GM21529 (cell line): ENCODE data around the gene CDHR2.
A peak's percentile ranks its signal among the peaks of the same experiment; 100 is the strongest.

ENCODE experiments used
- ATAC-seq: cut with Tn5 transposase; IDR thresholded peaks from one replicate; pipeline ENCODE4 v1.9.1; 2021; ENCODE audit not compliant: unreplicated experiment

CDHR2 gene

GRCh38 chr5:176619203-176619568 is 70.0 kb downstream of the CDHR2 start:
- ATAC-seq = peak; percentile 67

DNA sequence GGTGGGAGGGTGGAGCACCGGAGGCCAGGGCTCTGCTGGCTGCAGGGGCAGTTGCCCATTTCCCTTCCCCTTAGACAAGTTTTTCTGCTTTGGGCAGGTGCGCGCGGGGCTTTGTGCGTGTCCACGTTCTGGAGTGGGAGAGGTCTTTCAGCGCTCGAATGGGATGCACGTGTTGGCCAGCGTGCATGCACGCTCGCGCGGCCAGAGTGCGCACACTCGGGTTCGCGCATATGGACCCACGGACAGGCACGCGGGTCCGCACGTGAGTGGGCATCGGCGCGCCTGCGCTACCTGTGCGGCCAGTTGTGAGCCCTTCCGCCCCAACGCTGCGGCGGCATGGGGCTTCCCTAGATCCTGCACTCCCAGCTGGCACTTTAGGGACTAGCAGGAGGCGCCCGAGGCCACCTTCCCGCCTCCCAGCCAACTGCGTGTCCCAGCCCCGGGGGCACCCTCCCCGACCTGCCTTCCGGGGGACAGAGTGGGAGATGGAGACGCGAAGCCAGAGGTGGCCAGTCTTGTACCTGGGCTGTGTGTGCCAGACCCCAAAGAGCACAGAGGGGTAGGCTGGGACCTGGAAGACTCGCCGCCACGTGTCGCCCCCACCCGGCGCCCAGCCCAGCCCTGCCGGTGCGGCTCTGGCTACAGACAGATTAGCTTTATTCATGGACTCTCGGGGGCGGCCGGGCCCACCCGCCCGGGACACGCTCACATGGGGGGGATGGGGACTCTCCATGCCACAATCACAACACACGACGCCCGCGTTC is 70.6 kb downstream of the CDHR2 start:
- no peak for ATAC-seq

GRCh38 chr5:176620333-176620981 is 71.3 kb downstream of the CDHR2 start:
- ATAC-seq = no peak

- no peak for ATAC-seq
These were observed 72.5 kb downstream of the CDHR2 start for GRCh38 chr5:176621661-176622079.

GRCh38 chr5:176624142-176624541 is 75.0 kb downstream of the CDHR2 start:
- no peak for ATAC-seq

- no peak for ATAC-seq
These were observed 75.8 kb downstream of the CDHR2 start for GRCh38 chr5:176624938-176625337.

DNA sequence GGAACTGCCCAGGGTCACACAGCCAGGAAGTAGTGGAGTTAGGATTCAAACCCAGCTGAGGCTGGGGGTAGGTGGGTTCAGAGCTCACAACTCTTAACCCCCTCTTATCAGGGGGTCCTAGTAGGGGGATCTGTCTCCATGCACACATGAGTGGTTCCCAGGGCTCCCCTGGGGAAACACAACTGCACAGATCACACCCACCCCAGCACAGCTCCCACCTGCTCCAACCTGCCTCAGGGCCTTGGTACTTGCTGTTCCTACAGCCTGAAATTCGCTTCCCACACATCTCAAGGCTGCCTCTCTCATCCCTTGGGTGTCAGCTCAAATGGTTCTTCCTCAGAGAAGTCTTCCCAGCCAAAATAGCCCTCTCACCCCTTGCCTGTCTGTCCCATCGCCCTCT is 76.4 kb downstream of the CDHR2 start:
- ATAC-seq = no peak

DNA sequence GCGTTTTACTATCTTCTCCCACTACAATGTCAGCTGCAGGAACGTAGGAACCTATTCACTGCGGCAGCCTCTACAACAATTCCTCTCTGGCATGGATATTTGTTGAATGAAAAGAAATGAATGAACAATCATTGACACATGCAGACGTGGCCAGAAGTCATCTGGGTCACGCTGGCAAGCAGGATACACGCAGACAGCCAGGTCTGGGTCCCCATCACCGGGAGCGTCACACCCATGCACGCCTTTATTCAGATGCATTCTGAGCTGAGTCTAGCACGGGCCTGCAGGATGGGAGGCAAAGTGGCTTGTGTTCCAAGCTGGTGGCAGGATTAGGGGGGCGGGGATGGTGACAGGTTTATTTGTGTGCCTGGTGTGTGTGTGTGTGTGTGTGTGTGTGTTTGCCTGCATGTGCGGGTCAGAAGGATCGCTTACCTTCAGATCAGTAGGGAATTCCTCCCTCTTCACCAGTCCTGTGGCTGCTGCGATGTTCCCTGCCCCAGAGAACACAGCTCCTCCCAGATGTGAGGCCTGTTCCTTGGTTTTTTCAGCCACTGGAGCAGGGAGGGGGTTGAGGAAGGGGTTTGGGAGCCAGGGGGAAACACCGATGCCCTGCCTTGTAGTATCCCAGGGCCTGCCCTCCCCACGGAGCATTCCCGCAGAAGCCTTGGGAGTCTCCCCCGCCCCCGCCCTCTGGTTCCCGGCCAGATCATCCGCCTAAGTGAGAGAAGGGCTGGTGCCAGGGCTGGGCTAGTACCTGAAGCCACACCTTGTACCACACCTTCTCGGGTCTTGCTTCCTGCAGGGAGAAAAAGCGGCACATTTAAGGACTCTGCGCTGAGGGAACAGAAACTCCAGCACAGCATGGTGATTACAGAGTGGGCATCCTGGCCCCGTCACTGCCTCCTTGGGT is 77.1 kb downstream of the CDHR2 start:
- ATAC-seq = no peak

DNA sequence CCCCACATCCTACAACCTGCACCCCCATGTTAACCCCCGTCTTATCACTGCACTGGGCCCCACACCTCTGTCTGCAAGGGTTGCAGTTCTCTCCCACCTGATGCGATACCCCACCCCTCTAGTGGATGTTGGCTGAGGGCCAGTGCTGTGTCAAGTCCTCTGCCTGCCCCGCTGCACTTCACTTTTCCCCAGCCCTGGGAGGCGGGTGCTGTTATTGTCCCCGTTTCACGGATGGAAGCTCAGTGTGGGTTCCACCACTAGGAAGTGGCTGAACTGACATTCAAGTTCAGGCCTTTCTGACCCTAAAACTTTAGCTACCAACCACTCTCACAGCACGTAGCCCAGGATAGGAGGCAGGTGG is 77.7 kb downstream of the CDHR2 start:
- no peak for ATAC-seq

- no peak for ATAC-seq
These were observed 78.4 kb downstream of the CDHR2 start for GRCh38 chr5:176627582-176627981.

- ATAC-seq = no peak
These were observed 79.5 kb downstream of the CDHR2 start for GRCh38 chr5:176628406-176629228.

GRCh38 chr5:176629317-176629852 is 80.2 kb downstream of the CDHR2 start:
- no peak for ATAC-seq

DNA sequence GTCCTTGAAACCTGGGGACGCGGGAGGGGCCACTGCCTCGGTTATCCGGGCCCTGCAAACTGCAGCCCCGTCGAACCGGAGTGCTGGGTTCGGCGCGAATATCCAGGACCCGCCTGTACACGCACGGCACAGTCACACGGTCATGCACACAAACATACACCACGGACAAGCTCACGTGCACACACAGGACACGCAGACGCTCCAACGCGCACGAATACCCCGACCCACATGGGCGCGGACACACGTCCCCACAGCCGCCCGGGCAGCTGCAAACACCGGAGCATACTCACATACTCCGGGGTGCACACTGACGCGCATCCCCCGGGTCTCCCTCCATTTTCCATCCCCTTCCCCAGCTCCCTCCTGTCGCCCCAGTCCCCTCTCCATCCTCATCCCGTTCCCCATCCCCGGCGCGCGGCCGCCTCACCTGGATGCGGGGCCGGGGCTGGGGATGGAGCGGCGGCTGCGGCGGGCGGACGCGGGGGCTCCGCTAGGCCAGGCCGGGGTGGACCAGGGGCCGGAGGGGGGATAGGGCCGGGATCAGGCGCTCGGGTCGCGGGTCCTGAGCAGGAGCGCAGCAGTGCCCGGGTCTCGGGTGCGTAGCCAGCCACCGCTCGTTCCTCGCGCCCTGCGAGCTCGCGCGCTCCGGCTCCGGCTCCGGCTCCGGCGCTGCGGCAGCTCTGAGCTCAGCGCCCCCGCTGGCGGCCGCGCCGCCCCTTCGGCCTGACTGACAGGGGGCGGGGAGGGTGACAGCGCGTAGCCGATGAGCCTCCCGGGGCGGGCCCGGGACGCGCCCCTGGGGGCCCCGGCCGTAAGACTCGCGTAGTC is 80.9 kb downstream of the CDHR2 start, which contains the start of the genes EIF4E1B and SNCB:
EIF4E1B (plus strand) TSS at position 823 of the 828 bp plus-strand sequence. CDS start 12,113 bp downstream, outside the sequence.
SNCB (minus strand) TSS at position 682 of the 828 bp plus-strand sequence. CDS start 880 bp downstream, outside the sequence.
- ATAC-seq = peak; percentile 75

DNA sequence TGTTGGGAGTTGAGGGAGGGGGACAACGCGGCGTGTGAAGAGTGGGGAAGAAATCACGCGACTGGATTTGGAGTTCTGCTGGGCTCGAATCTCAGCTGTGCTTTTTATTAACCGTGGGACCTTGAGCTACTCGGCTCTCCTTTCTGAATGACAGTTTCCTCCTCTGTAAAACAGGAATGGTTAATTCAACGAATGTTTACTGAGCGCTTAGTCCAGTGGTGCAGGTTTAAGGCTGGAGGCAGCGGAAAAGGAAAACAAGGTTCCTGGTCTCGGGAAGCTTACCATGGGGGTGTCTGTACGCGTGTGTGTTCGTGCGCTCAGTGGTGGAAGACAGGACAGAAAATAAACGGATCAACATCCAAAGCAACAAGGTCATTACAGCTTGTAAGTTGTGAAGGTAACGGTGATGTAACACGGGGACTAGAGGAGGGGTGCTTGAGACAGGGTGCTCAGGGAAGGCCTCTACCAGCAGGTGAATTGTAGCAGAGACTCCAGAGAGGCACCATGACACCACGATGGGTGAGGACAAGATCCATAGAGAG is 81.6 kb downstream of the CDHR2 start:
- ATAC-seq = no peak

- ATAC-seq = no peak
These were observed 82.5 kb downstream of the CDHR2 start for GRCh38 chr5:176631383-176632200.

DNA sequence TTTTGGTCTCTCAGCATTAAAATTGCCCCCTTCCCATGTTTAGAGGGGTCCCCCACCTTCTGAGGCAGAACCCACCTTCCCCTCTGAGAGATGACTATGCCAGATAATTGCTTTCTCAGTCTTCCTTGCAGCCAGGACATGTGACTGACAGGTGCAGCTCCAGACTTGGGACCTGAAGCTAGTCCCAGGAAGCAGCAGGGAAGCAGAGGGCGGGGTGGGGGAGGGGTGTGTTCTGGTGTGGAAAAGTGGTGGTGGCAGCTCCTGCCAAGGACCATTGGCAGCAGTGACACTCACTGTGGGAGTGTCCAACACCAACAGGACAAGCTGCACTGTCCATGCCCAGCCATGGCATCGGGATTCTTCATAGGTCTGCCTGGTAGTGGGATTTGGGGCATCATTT is 83.6 kb downstream of the CDHR2 start:
- no peak for ATAC-seq

DNA sequence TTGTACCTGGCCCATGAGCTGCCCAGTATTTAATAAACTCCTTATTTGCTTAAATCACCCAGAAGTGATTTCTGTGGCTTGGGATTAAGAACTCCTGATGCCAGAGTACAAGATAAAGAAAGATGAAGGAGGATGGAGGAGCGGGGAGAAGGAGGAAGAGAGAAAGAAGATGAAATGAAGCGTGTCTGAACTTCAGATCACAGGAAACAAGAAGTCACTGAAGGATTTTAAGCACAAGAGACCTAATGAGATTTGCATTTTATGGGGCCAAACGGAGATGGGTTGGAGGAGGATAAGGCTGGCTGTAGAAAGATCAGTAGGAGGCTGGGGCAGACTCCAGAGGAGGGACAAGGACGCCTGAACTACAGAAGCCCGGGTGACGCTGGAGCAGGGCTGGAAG is 84.5 kb downstream of the CDHR2 start:
- no peak for ATAC-seq

DNA sequence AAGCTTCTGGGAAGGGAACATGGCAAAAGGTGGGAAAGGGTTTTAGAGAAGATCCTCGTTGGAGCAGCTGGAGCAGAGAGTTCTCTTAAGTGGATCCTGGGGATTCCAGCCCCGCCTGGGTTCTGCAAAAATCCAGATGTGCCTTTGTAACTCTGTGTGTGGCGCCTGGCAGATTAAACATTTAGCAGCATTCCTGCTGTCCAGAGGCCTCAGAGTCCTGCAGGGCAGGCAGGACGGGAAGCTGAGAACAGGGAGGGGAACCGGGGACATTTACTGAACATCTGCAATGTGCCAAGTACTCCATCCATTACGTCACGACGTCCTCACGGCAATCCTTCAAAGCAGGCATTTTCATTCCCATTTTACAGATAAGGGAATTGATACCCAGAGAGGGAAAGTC is 87.3 kb downstream of the CDHR2 start:
- no peak for ATAC-seq
